MM.1S (cell line): Measurements from ENCODE around the gene SSUH2.

Experiments used
- DNase-seq: peaks from one replicate; pipeline ENCODE4 v3.0.0-alpha.2; 2015
- H2AFZ ChIP-seq: fragments of 300-600 bp; sonication (generic); 2 replicates; pipeline ENCODE4 v1.6.0; 2016; ENCODE audit warnings: antibody characterized with exemption, low read length
- H3F3A ChIP-seq: fragments of 300-600 bp; sonication (generic); 2 replicates; pipeline ENCODE4 v1.6.1; 2016; ENCODE audit warnings: mild to moderate bottlenecking, antibody characterized with exemption, low read length, moderate library complexity, mixed read lengths; ENCODE audit not compliant: insufficient read depth
- H3K27ac ChIP-seq: fragments of 300-600 bp; sonication (generic); 2 replicates; pipeline ENCODE4 v1.5.1; 2016; ENCODE audit warnings: mild to moderate bottlenecking, low read length
- H3K27me3 ChIP-seq: fragments of 300-600 bp; sonication (generic); replicated peaks from 2 replicates; pipeline ENCODE4 v1.6.0; 2016; ENCODE audit warnings: low read length; ENCODE audit not compliant: insufficient read depth
- H3K36me3 ChIP-seq: fragments of 300-600 bp; sonication (generic); replicated peaks from 2 replicates; pipeline ENCODE4 v1.6.1; 2016; ENCODE audit warnings: mild to moderate bottlenecking, low read length, mixed read lengths; ENCODE audit not compliant: insufficient read depth
- H3K4me1 ChIP-seq: fragments of 300-600 bp; sonication (generic); 2 replicates; pipeline ENCODE4 v1.6.1; 2016; ENCODE audit warnings: low read length, mixed read lengths
- H3K4me2 ChIP-seq: fragments of 300-600 bp; sonication (generic); 2 replicates; pipeline ENCODE4 v1.6.0; 2016; ENCODE audit warnings: low read depth, low read length
- H3K4me3 ChIP-seq: fragments of 300-600 bp; sonication (generic); 2 replicates; pipeline ENCODE4 v1.5.1; 2016; ENCODE audit warnings: low read length, mixed read lengths
- H3K79me2 ChIP-seq: fragments of 300-600 bp; sonication (generic); 2 replicates; pipeline ENCODE4 v1.6.1; 2016; ENCODE audit warnings: mixed run types, low read length, mixed read lengths
- H3K9ac ChIP-seq: fragments of 300-600 bp; sonication (generic); 2 replicates; pipeline ENCODE4 v1.6.1; 2016; ENCODE audit warnings: low read length, mixed read lengths
- H3K9me2 ChIP-seq: fragments of 300-600 bp; sonication (generic); replicated peaks from 2 replicates; pipeline ENCODE4 v1.6.1; 2016; ENCODE audit warnings: mild to moderate bottlenecking, low read length, mixed read lengths; ENCODE audit not compliant: insufficient read depth
- H3K9me3 ChIP-seq: fragments of 300-600 bp; sonication (generic); replicated peaks from 2 replicates; pipeline ENCODE4 v1.6.1; 2016; ENCODE audit warnings: mild to moderate bottlenecking, low read length, mixed read lengths; ENCODE audit not compliant: insufficient read depth
- H4K20me1 ChIP-seq: fragments of 300-600 bp; sonication (generic); 2 replicates; pipeline ENCODE4 v1.6.1; 2016; ENCODE audit warnings: mild to moderate bottlenecking, low read length, moderate library complexity, mixed read lengths; ENCODE audit not compliant: insufficient read depth
- EZH2 ChIP-seq: fragments of 300-600 bp; sonication (generic); optimal IDR thresholded peaks from 2 replicates; pipeline ENCODE3; 2017; ENCODE audit warnings: low read depth, mild to moderate bottlenecking, antibody characterized with exemption, low read length, mixed read lengths
- EZH2phosphoT487 ChIP-seq: fragments of 300-600 bp; sonication (generic); IDR thresholded peaks from 2 replicates; pipeline ENCODE4 v1.6.1; 2018; ENCODE audit warnings: antibody characterized with exemption, low read length
- TF ChIP-seq, protein P1 (sequence below): fragments of 300-600 bp; sonication (generic); IDR thresholded peaks from 2 replicates; pipeline ENCODE4 v1.5.1; 2016; ENCODE audit warnings: antibody characterized with exemption, low read length, mixed read lengths

SSUH2 gene

DNA sequence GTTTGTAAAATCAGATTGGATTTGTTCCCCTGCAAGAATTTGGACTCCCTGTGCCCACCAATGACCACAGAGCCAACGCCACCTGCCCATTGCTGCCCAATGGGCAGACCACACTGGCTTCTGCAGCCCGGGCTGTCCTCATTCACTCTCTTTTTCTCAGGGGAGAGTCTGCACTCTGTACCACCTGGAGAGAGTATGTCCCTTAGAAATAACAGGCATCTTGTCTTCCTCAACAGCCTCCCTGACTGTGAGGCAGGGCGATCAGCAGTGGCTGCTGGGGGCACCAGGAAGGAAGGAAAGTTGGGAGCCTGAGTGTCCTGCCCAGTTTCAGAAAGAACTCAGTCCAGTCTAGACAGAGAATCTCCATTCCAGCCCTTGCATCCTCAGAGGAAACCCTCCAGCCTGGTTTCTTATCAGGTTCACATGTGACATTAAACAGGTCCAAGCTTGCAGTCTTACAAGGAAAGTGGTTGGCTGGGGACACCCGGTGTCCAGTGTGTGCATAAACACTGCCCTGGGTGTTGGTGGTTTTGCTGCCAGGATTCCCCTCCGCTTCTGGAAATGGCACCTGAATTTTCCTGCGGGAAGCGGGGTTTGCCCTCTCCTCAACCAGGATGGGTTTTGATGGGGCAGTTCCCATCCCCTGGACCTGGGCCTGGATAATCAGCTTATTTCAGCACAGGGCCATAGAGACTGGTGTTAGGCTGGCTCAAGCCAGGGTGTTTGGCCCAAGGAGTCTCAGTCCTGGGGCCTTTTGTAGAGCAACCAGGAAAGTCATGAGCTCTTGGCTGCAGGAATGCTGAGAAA is 37.2 kb downstream of the SSUH2 start:
- Histone ChIP-seq H4K20me1 (no peaks in the 10 kb centered on the region), H3K4me3 (no peak overlapping the region), H3K27ac (no peak overlapping the region), H3K4me1 (no peaks in the 10 kb centered on the region), H3K9me2 (no peaks in the 10 kb centered on the region), H2AFZ (no peak overlapping the region), H3K9me3 (no peaks in the 10 kb centered on the region), H3K79me2 (no peaks in the 10 kb centered on the region), H3K9ac (no peak overlapping the region), H3K27me3 (no peaks in the 10 kb centered on the region), H3K36me3 (no peaks in the 10 kb centered on the region), H3F3A (no peaks in the 10 kb centered on the region), H3K4me2 (no peak overlapping the region)
- DNase-seq = no peak
- TF ChIP-seq EZH2 = no peak
- no peak for TF ChIP-seq EZH2phosphoT487
- TF ChIP-seq, protein P1, sequence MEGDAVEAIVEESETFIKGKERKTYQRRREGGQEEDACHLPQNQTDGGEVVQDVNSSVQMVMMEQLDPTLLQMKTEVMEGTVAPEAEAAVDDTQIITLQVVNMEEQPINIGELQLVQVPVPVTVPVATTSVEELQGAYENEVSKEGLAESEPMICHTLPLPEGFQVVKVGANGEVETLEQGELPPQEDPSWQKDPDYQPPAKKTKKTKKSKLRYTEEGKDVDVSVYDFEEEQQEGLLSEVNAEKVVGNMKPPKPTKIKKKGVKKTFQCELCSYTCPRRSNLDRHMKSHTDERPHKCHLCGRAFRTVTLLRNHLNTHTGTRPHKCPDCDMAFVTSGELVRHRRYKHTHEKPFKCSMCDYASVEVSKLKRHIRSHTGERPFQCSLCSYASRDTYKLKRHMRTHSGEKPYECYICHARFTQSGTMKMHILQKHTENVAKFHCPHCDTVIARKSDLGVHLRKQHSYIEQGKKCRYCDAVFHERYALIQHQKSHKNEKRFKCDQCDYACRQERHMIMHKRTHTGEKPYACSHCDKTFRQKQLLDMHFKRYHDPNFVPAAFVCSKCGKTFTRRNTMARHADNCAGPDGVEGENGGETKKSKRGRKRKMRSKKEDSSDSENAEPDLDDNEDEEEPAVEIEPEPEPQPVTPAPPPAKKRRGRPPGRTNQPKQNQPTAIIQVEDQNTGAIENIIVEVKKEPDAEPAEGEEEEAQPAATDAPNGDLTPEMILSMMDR = no peak

- Histone ChIP-seq H3K36me3 (no peaks in the 10 kb centered on the region), H4K20me1 (no peaks in the 10 kb centered on the region), H3K27me3 (no peaks in the 10 kb centered on the region), H3K9me3 (no peaks in the 10 kb centered on the region), H3K9me2 (no peaks in the 10 kb centered on the region), H3K27ac (no peak overlapping the region), H3F3A (no peaks in the 10 kb centered on the region), H2AFZ (no peak overlapping the region), H3K4me3 (no peak overlapping the region), H3K4me1 (no peaks in the 10 kb centered on the region), H3K4me2 (no peak overlapping the region), H3K79me2 (no peaks in the 10 kb centered on the region), H3K9ac (no peak overlapping the region)
- no peak for TF ChIP-seq EZH2
- TF ChIP-seq EZH2phosphoT487 = no peak
- TF ChIP-seq, protein P1 = no peak
- no peak for DNase-seq
Observed at GRCh38 chr3:8606701-8607231, 37.8 kb downstream of the SSUH2 start.

GRCh38 chr3:8604988-8605387 is 39.6 kb downstream of the SSUH2 start:
- H4K20me1 ChIP-seq = no peaks in the 10 kb centered on the region
- no peaks in the 10 kb centered on the region for H3F3A ChIP-seq
- DNase-seq = no peak
- H3K4me3 ChIP-seq = no peak overlapping the region
- no peak overlapping the region for H3K4me2 ChIP-seq
- no peak overlapping the region for H3K9ac ChIP-seq
- H3K79me2 ChIP-seq = no peaks in the 10 kb centered on the region
- H3K36me3 ChIP-seq = no peaks in the 10 kb centered on the region
- TF ChIP-seq EZH2 (no peak), EZH2phosphoT487 (no peak)
- TF ChIP-seq, protein P1 = no peak
- H3K9me3 ChIP-seq = no peaks in the 10 kb centered on the region
- H3K27ac ChIP-seq = no peak overlapping the region
- no peaks in the 10 kb centered on the region for H3K9me2 ChIP-seq
- H3K27me3 ChIP-seq = no peaks in the 10 kb centered on the region
- H2AFZ ChIP-seq = no peak overlapping the region
- no peaks in the 10 kb centered on the region for H3K4me1 ChIP-seq
